SJCRH30 (cell line): Measurements from ENCODE around the gene MCAM. TPM values are rescaled to one million over a fixed set of nuclear protein-coding genes. Genes with fewer than 3 reads are reported as not detected.
A peak's percentile ranks its signal among the peaks of the same experiment; 100 is the strongest.

Experiments used
- DNase-seq, 2 experiments: peaks; one replicate each; pipeline ENCODE4 v3.0.0-alpha.2; 2015 to 2020
- H3K27ac ChIP-seq: fragments of 250-450 bp; sonication (Bioruptor Pico); 2 replicates; pipeline ENCODE4 v1.5.1; 2020; ENCODE audit warnings: mild to moderate bottlenecking, moderate library complexity
- H3K27me3 ChIP-seq: fragments of 250-450 bp; sonication (Bioruptor Pico); 2 replicates; pipeline ENCODE4 v1.5.1; 2020; ENCODE audit warnings: mild to moderate bottlenecking, moderate library complexity
- H3K36me3 ChIP-seq: fragments of 250-450 bp; sonication (Bioruptor Pico); 2 replicates; pipeline ENCODE4 v1.5.1; 2020; ENCODE audit warnings: mild to moderate bottlenecking, moderate library complexity
- H3K4me1 ChIP-seq: fragments of 250-450 bp; sonication (Bioruptor Pico); 2 replicates; pipeline ENCODE4 v1.5.1; 2020; ENCODE audit warnings: mild to moderate bottlenecking, moderate library complexity
- H3K4me3 ChIP-seq: fragments of 250-450 bp; sonication (Bioruptor Pico); 2 replicates; pipeline ENCODE4 v1.5.1; 2020; ENCODE audit warnings: mild to moderate bottlenecking, moderate library complexity
- H3K9me3 ChIP-seq: fragments of 250-450 bp; sonication (Bioruptor Pico); replicated peaks from 2 replicates; pipeline ENCODE4 v1.5.1; 2020; ENCODE audit warnings: mild to moderate bottlenecking, moderate library complexity
- total RNA-seq: library from RNA; depleted of rRNA; stranded (reverse); fragments of >200 nt; shearing (Covaris generic); gene quantifications from 2 replicates; pipeline ENCODE4 v1.2.3, GENCODE V29; 2014; rRNA removed

Gene MCAM, protein sequence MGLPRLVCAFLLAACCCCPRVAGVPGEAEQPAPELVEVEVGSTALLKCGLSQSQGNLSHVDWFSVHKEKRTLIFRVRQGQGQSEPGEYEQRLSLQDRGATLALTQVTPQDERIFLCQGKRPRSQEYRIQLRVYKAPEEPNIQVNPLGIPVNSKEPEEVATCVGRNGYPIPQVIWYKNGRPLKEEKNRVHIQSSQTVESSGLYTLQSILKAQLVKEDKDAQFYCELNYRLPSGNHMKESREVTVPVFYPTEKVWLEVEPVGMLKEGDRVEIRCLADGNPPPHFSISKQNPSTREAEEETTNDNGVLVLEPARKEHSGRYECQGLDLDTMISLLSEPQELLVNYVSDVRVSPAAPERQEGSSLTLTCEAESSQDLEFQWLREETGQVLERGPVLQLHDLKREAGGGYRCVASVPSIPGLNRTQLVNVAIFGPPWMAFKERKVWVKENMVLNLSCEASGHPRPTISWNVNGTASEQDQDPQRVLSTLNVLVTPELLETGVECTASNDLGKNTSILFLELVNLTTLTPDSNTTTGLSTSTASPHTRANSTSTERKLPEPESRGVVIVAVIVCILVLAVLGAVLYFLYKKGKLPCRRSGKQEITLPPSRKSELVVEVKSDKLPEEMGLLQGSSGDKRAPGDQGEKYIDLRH
- 30.2 and 31.7 TPM in 2 replicates for total RNA-seq

GRCh38 chr11:119316729-119317591 is at the start of gene MCAM:
Gene MCAM (minus strand): TSS chr11:119317130. CDS start chr11:119317101, 29 bp downstream.
- peak; percentile 45 to 54 for DNase-seq
- no peaks in the 10 kb centered on the region; the same call in 1 of the 2 replicates for H3K36me3 ChIP-seq
- H3K27me3 ChIP-seq = no peaks in the 10 kb centered on the region
- peak within 1 kb of the TSS; percentile 87 for H3K4me3 ChIP-seq
- H3K4me1 ChIP-seq = peaks cover 9% of the 10 kb centered on the region; the same call in 1 of the 2 replicates
- peak within 1 kb of the TSS; percentile 80 for H3K27ac ChIP-seq
- no peaks in the 10 kb centered on the region for H3K9me3 ChIP-seq

DNA sequence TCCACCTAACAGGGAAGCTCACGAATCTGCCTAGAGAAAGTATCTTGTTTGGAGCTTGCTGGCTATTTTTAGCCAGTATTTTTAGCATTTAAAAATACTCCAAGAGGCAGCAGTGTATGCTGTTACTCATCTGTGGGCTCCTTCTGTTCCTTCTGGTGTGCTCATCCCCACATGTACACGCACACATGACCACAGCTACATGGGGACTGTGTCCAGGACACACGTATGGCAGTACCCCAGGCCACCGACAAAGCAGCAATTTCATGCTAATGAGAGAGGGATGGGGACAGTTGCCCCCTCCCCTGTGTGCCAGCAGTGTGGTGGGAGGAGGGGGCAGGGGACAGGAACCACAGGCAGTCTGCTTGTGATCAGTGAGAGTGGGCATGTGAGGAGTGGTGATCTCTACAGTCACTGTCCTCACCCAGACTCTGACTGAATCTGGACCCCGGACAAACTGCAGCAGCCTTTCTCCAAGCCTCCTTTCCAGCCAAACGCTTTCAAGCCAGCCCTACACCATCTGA is 48.2 kb upstream of the MCAM start:
- H3K9me3 ChIP-seq = no peaks in the 10 kb centered on the region
- H3K27me3 ChIP-seq = no peaks in the 10 kb centered on the region
- no peak overlapping the region for H3K4me3 ChIP-seq
- no peak overlapping the region for H3K27ac ChIP-seq
- DNase-seq = no peak
- H3K36me3 ChIP-seq = no peaks in the 10 kb centered on the region
- peaks cover 57% of the 10 kb centered on the region for H3K4me1 ChIP-seq

- Histone ChIP-seq H3K27ac (no peak overlapping the region), H3K9me3 (no peaks in the 10 kb centered on the region), H3K4me3 (no peak overlapping the region), H3K4me1 (peaks cover 48% of the 10 kb centered on the region), H3K27me3 (no peaks in the 10 kb centered on the region), H3K36me3 (no peaks in the 10 kb centered on the region)
- DNase-seq = no peak
These were observed 47.1 kb upstream of the MCAM start for GRCh38 chr11:119363851-119364590.

GRCh38 chr11:119363081-119363850 is 46.3 kb upstream of the MCAM start:
- Histone ChIP-seq H3K27ac (no peak overlapping the region), H3K4me1 (peaks cover 44% of the 10 kb centered on the region), H3K9me3 (no peaks in the 10 kb centered on the region), H3K4me3 (no peak overlapping the region), H3K36me3 (no peaks in the 10 kb centered on the region), H3K27me3 (no peaks in the 10 kb centered on the region)
- no peak for DNase-seq

DNA sequence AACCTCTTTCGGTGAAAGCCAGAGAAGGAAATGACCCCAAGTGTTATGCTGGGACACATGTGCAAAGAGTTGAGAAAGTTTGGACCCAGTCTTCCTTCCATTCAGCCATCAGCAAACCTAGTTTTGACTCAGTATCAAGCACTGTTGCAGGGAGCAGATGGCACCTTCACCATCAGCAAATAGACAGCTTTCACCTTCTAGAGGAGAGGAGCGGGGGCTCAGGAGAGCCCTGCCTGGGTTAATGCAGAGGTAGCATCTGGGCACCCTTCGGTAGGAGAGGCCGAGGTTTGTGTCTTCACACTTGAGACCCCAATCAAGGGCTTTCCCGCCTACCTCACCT is 45.8 kb upstream of the MCAM start:
- Histone ChIP-seq H3K4me1 (peaks cover 39% of the 10 kb centered on the region), H3K4me3 (no peak overlapping the region), H3K36me3 (0 out of 2 replicates have a peak, but pooled peaks cover 2% of the 10 kb centered on the region), H3K27me3 (no peaks in the 10 kb centered on the region), H3K27ac (no peak overlapping the region), H3K9me3 (no peaks in the 10 kb centered on the region)
- no peak for DNase-seq

- H3K4me1 ChIP-seq = peaks cover 33% of the 10 kb centered on the region
- 0 out of 2 replicates have a peak, but pooled peaks cover 2% of the 10 kb centered on the region for H3K36me3 ChIP-seq
- no peak for DNase-seq
- H3K9me3 ChIP-seq = no peaks in the 10 kb centered on the region
- H3K27me3 ChIP-seq = no peaks in the 10 kb centered on the region
- peak overlapping the region; percentile 70 for H3K27ac ChIP-seq
- no peak overlapping the region for H3K4me3 ChIP-seq
These were observed 45.2 kb upstream of the MCAM start for GRCh38 chr11:119361941-119362725.

DNA sequence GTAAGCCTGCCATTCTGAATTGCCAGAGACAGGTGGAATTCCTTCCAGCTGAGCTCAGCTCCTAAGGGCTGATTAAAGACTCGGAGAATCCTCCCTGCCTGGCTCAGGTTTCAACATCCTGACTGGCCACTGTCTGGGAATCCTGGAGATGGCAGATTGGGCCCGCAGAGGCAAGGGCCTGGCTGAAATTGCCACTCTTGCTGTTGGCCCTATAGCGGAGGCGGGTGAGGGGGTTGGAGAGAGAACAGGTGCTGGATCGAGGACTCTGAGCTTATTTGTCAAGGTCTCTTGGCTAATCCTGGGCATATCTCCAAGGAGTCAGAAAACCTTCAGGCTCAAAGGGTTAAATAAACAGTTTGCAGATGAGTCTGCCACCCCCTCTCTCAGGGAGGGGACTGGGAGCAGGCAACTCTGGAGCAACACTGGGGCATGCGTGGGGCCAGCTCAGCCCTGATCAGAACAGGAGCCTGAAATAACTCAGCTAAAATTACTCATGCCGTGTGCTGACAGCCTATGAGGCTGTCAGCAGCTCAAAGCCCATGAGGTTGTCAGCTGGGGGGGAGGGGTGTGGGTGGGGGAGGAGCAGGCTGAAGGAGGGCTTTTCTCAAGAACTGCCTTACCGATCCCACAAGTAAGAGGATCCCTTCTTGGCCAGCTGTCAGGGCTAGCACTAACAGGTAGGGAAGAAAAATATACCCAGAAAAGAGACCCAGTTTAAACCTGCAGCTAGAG is 44.3 kb upstream of the MCAM start:
- DNase-seq = peak; percentile 89 to 91
- peak overlapping the region; percentile 70 for H3K27ac ChIP-seq
- peaks cover 30% of the 10 kb centered on the region for H3K4me1 ChIP-seq
- no peaks in the 10 kb centered on the region for H3K9me3 ChIP-seq
- 0 out of 2 replicates have a peak, but pooled peaks cover 2% of the 10 kb centered on the region for H3K36me3 ChIP-seq
- no peak overlapping the region for H3K4me3 ChIP-seq
- no peaks in the 10 kb centered on the region for H3K27me3 ChIP-seq

DNA sequence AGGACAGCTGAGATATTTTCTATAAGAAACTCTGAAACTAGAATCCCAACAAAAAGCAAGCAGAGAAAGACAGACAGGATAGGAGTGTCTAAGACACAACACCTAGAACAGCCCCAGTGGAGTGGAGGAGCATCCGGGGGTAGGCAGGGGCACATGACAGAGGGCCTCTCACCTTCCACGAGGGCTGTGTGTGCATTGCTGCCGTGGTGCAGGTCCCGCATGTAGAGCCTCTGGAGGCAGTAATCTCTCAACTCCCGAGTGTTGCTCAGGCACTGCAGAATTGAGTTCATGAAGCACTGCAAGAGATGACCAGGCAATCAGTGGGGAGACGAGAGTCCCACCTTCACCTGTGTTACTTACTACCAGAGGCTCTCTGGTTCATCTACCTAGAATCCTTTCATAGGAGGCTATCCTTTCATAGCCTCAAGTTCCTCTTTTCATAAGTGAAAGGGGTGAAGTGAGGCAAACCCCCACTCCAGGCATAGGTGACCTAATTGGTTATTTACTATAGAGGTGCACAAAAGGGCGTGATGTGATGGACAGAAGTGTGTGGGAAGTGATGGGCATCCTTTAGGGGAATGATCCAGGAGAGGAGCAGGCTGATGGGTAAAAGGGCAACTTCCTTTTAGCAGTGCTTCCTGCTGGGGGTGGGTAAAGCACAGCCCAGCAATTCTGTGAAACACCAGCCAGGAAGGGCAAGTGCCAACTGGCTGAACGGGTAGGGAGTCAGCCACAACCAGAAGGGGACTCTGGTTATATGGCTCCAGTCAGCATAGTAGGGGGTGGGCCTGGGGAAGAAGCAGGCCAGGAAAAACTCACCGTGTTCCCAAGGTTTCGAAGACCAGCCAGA is 42.7 kb upstream of the MCAM start:
- Histone ChIP-seq H3K27me3 (no peaks in the 10 kb centered on the region), H3K4me1 (peaks cover 30% of the 10 kb centered on the region), H3K36me3 (0 out of 2 replicates have a peak, but pooled peaks cover 2% of the 10 kb centered on the region), H3K9me3 (no peaks in the 10 kb centered on the region), H3K4me3 (no peak overlapping the region), H3K27ac (no peak overlapping the region; the same call in 1 of the 2 replicates)
- DNase-seq = no peak

DNA sequence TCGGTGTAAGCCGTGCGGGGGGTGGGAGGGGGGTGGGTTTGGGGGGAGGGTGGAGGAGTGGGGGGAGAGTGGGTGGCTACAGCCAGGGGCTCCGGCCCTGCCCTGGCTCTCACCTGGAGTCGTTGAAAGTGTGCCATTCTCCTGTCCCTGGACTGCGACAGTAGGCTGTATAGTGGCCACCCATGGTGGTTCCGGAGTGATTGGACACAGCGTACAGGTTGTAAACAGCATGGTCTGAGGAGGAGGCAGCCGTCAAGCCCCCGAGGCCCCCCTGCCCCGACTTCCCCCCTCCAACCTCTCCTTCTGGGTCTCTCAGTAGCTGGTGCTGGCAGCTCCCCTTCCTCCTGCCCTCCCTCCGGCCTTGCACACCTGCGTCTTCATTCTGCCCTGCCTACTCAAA is 40.1 kb upstream of the MCAM start:
- Histone ChIP-seq H3K4me1 (peaks cover 24% of the 10 kb centered on the region), H3K27me3 (no peaks in the 10 kb centered on the region), H3K27ac (no peak overlapping the region), H3K4me3 (no peak overlapping the region), H3K36me3 (0 out of 2 replicates have a peak, but pooled peaks cover 2% of the 10 kb centered on the region), H3K9me3 (no peaks in the 10 kb centered on the region)
- DNase-seq = no peak

DNA sequence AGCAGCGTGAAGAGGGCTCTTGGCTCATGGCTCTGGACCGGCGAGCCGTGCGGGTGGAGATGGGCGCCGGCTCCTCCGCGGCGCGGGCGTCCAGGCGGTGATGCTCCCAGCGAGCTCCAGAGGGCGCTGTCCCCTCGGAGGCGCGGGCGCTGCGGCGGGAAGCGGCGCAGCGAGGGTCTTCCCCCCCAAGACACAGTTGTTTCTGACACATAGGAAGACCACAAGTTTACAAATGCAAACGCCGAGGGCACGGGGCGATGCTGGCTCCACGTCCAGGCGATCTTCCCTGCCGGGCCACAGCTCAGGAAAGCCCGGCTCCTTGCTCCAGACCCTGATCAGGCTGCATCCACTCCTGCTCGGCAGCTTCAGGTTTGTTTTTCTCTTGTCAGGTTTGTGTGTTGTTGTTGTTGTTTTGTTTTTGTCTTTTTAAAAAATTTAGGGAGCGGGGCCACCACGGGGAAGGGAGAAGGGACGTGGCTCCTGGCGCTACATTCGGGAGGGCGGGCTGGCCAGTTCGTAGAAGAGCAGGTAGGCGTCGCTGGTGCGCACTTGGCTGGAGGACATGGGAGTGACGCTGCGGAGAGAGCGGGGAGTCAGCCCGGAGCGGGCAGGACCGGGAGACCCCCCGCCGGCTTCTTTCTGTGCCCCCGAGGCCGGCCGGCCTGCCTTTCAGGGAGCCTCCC is 39.6 kb upstream of the MCAM start:
- H3K36me3 ChIP-seq = 0 out of 2 replicates have a peak, but pooled peaks cover 2% of the 10 kb centered on the region

More for the DNA sequence above, 39.6 kb upstream of the MCAM start:
- H3K27me3 ChIP-seq = no peaks in the 10 kb centered on the region
- DNase-seq = no peak
- no peak overlapping the region for H3K4me3 ChIP-seq
- H3K27ac ChIP-seq = no peak overlapping the region
- H3K9me3 ChIP-seq = no peaks in the 10 kb centered on the region
- H3K4me1 ChIP-seq = peaks cover 19% of the 10 kb centered on the region
